DMS79 (cell line): ENCODE measurements around the gene BICDL2.

Experiments used
- DNase-seq: peaks from one replicate; lab custom pipeline; 2025; lab: John Stamatoyannopoulos, UW

BICDL2 gene

GRCh38 chr16:3009568-3010390 is 27.0 kb downstream of the BICDL2 start:
- DNase-seq, result no peak

GRCh38 chr16:3008690-3009037 is 28.1 kb downstream of the BICDL2 start:
- no peak for DNase-seq

GRCh38 chr16:3007957-3008689 is 28.6 kb downstream of the BICDL2 start:
- no peak for DNase-seq

- DNase-seq, result no peak
These were observed 29.4 kb downstream of the BICDL2 start for GRCh38 chr16:3007059-3007956.

- DNase-seq, result no peak
These were observed 31.9 kb downstream of the BICDL2 start for GRCh38 chr16:3004781-3005284.

- no peak for DNase-seq
These were observed 32.4 kb downstream of the BICDL2 start for GRCh38 chr16:3004319-3004718.

GRCh38 chr16:3003582-3004270 is 33.0 kb downstream of the BICDL2 start:
- peak; percentile 94 for DNase-seq

- DNase-seq, result no peak
These were observed 35.4 kb downstream of the BICDL2 start for GRCh38 chr16:3001316-3001715.

GRCh38 chr16:3000540-3000939 is 36.2 kb downstream of the BICDL2 start:
- DNase-seq, result no peak

GRCh38 chr16:2999929-3000328 is 36.8 kb downstream of the BICDL2 start:
- no peak for DNase-seq

GRCh38 chr16:2996298-2996697 is 40.4 kb downstream of the BICDL2 start:
- DNase-seq, result no peak

GRCh38 chr16:2992383-2993081 is 44.2 kb downstream of the BICDL2 start:
- DNase-seq, result no peak

- DNase-seq, result no peak
These were observed 45.0 kb downstream of the BICDL2 start for GRCh38 chr16:2991566-2992261.

- DNase-seq, result no peak
These were observed 45.9 kb downstream of the BICDL2 start for GRCh38 chr16:2990891-2991290.

- no peak for DNase-seq
These were observed 48.1 kb downstream of the BICDL2 start for GRCh38 chr16:2988590-2989099.

GRCh38 chr16:2987833-2988232 is 48.9 kb downstream of the BICDL2 start:
- no peak for DNase-seq

GRCh38 chr16:2987286-2987685 is 49.5 kb downstream of the BICDL2 start:
- DNase-seq, result no peak

GRCh38 chr16:2986623-2987188 is 50.0 kb downstream of the BICDL2 start:
- no peak for DNase-seq

- no peak for DNase-seq
These were observed 50.8 kb downstream of the BICDL2 start for GRCh38 chr16:2985893-2986355.

- DNase-seq, result no peak
These were observed 51.3 kb downstream of the BICDL2 start for GRCh38 chr16:2985462-2985861.
